PC-3 (cell line): ENCODE data around the gene TMEM190. TPM values are rescaled to one million over a fixed set of nuclear protein-coding genes. Genes with fewer than 3 reads are reported as not detected.

Experiments
- ATAC-seq: fragments of 200-7000 bp; cut with Tn5 transposase; 2 replicates; pipeline ENCODE4 v1.9.1; 2020; ENCODE audit warnings: mild to moderate bottlenecking, moderate library complexity
- BruUV-seq: library from RNA; stranded (reverse); fragments of 400-500 nt; replicated peaks from 2 replicates; lab custom pipeline; 2021; lab: Mats Ljungman, UMichigan
- CTCF ChIA-PET: fragments of 300-600 bp; sonication (Branson Sonifier 250); formaldehyde crosslinking; loops from one replicate; lab custom pipeline; 2022; ENCODE audit warnings: antibody characterized with exemption; lab: Charles Lee
- POLR2A ChIA-PET: fragments of 300-600 bp; sonication (Branson Sonifier 250); formaldehyde crosslinking; loops from one replicate; lab custom pipeline; 2022; ENCODE audit warnings: antibody characterized with exemption; ENCODE audit not compliant: unreplicated experiment; lab: Charles Lee
- DNase-seq: peaks from one replicate; pipeline ENCODE4 v3.0.0-alpha.2; 2015
- H2AFZ ChIP-seq: fragments of 300-600 bp; sonication (generic); 2 replicates; pipeline ENCODE4 v1.6.0; 2016; ENCODE audit warnings: antibody characterized with exemption, low read length
- H3F3A ChIP-seq: fragments of 300-600 bp; sonication (generic); one replicate; pipeline ENCODE4 v1.6.0; 2017; ENCODE audit warnings: antibody characterized with exemption, low read length, control low read depth, mild to moderate bottlenecking; ENCODE audit not compliant: unreplicated experiment
- H3K27ac ChIP-seq: fragments of 300-600 bp; sonication (generic); 2 replicates; pipeline ENCODE4 v1.5.1; 2016; ENCODE audit warnings: mild to moderate bottlenecking, low read length
- H3K27me3 ChIP-seq: fragments of 300-600 bp; sonication (generic); 2 replicates; pipeline ENCODE4 v1.6.1; 2016; ENCODE audit warnings: low read length, mixed read lengths
- H3K36me3 ChIP-seq: fragments of 300-600 bp; sonication (generic); 2 replicates; pipeline ENCODE4 v1.6.1; 2016; ENCODE audit warnings: low read depth, mixed run types, low read length, mixed read lengths
- H3K4me1 ChIP-seq: fragments of 300-600 bp; sonication (generic); 2 replicates; pipeline ENCODE4 v1.5.1; 2016; ENCODE audit warnings: low read length; ENCODE audit not compliant: insufficient read depth
- H3K4me2 ChIP-seq: fragments of 300-600 bp; sonication (generic); 2 replicates; pipeline ENCODE4 v1.6.0; 2016; ENCODE audit warnings: low read length
- H3K4me3 ChIP-seq: fragments of 300-600 bp; sonication (generic); 2 replicates; pipeline ENCODE4 v1.5.1; 2016; ENCODE audit warnings: mild to moderate bottlenecking, low read length, mixed read lengths
- H3K79me2 ChIP-seq: fragments of 300-600 bp; sonication (generic); 2 replicates; pipeline ENCODE4 v1.6.1; 2017; ENCODE audit warnings: low read length, mixed read lengths
- H3K9ac ChIP-seq: fragments of 300-600 bp; sonication (generic); 2 replicates; pipeline ENCODE4 v1.6.0; 2016; ENCODE audit warnings: mild to moderate bottlenecking, low read length
- H3K9me2 ChIP-seq: fragments of 300-600 bp; sonication (generic); replicated peaks from 2 replicates; pipeline ENCODE4 v1.6.1; 2016; ENCODE audit warnings: mixed run types, low read length, mixed read lengths
- H3K9me3 ChIP-seq: fragments of 300-600 bp; sonication (generic); 2 replicates; pipeline ENCODE4 v1.6.1; 2016; ENCODE audit warnings: low read length, mixed read lengths
- H4K20me1 ChIP-seq: fragments of 300-600 bp; sonication (generic); 2 replicates; pipeline ENCODE4 v1.6.1; 2016; ENCODE audit warnings: low read length, mixed read lengths
- EZH2 ChIP-seq: fragments of 300-600 bp; sonication (generic); IDR thresholded peaks from one replicate; pipeline ENCODE4 v1.6.1; 2017; ENCODE audit warnings: antibody characterized with exemption, mild to moderate bottlenecking, low read length; ENCODE audit not compliant: unreplicated experiment
- EZH2phosphoT487 ChIP-seq: fragments of 300-600 bp; sonication (generic); IDR thresholded peaks from 2 replicates; pipeline ENCODE4 v1.6.1; 2018; ENCODE audit warnings: mild to moderate bottlenecking, antibody characterized with exemption, low read length, borderline replicate concordance
- intact Hi-C: fragments of 100-400 bp; cut with micrococcal nuclease; formaldehyde crosslinking; loops from 2 replicates; pipeline ENCODE4 v1.9.0; 2023
- total RNA-seq: library from RNA; depleted of rRNA; stranded (reverse); fragments of >200 nt; gene quantifications from 2 replicates; pipeline ENCODE4 v1.2.3, GENCODE V29; 2014
- TF ChIP-seq, protein P1 (sequence below): fragments of 300-600 bp; sonication (generic); conservative IDR thresholded peaks from 2 replicates; pipeline ENCODE4 v1.5.1; 2017; ENCODE audit warnings: antibody characterized with exemption, low read depth, mild to moderate bottlenecking, low read length

Gene TMEM190
- total RNA-seq, 1 experiment from 2014 or later: not detected

DNA sequence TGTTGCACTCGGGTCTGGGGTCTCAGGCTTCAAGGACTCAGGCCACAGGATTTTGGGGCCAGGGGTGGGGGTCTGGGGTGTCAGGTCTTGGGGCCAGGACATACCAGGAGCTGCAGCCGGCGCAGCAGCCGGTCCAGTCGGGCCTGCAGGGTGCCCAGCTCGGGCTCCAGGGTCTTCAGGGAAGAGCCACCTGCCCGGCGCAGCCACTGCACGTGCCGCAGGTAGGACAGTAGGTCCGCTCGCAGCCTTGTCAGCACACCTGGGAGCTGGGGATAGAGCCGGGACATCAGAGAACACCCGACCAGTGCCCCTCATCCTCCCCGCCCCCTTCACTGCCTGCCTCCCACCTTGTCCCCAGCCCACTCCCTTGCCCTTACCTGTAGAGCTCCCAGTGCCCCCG lies 8.5 kb upstream of the TMEM190 start:
- Histone ChIP-seq H3K4me2 (no peak overlapping the region), H2AFZ (no peak overlapping the region), H3K79me2 (no peaks in the 10 kb centered on the region), H3K4me1 (peaks cover 29% of the 10 kb centered on the region), H3K9ac (no peak overlapping the region), H3K9me3 (no peaks in the 10 kb centered on the region), H3K9me2 (no peaks in the 10 kb centered on the region), H3F3A (peaks cover 5% of the 10 kb centered on the region), H3K4me3 (no peak overlapping the region), H3K27me3 (no peaks in the 10 kb centered on the region), H4K20me1 (no peaks in the 10 kb centered on the region), H3K36me3 (no peaks in the 10 kb centered on the region), H3K27ac (no peak overlapping the region)
- BruUV-seq: no TSS peak
- TF ChIP-seq, protein P1, sequence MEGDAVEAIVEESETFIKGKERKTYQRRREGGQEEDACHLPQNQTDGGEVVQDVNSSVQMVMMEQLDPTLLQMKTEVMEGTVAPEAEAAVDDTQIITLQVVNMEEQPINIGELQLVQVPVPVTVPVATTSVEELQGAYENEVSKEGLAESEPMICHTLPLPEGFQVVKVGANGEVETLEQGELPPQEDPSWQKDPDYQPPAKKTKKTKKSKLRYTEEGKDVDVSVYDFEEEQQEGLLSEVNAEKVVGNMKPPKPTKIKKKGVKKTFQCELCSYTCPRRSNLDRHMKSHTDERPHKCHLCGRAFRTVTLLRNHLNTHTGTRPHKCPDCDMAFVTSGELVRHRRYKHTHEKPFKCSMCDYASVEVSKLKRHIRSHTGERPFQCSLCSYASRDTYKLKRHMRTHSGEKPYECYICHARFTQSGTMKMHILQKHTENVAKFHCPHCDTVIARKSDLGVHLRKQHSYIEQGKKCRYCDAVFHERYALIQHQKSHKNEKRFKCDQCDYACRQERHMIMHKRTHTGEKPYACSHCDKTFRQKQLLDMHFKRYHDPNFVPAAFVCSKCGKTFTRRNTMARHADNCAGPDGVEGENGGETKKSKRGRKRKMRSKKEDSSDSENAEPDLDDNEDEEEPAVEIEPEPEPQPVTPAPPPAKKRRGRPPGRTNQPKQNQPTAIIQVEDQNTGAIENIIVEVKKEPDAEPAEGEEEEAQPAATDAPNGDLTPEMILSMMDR: no peak
- no peak for TF ChIP-seq EZH2
- TF ChIP-seq EZH2phosphoT487: no peak
- ATAC-seq: no peak
- ChIA-PET POLR2A (no interaction called here), CTCF (no interaction called here)
- intact Hi-C loops: no loop called here
- no peak for DNase-seq

DNA sequence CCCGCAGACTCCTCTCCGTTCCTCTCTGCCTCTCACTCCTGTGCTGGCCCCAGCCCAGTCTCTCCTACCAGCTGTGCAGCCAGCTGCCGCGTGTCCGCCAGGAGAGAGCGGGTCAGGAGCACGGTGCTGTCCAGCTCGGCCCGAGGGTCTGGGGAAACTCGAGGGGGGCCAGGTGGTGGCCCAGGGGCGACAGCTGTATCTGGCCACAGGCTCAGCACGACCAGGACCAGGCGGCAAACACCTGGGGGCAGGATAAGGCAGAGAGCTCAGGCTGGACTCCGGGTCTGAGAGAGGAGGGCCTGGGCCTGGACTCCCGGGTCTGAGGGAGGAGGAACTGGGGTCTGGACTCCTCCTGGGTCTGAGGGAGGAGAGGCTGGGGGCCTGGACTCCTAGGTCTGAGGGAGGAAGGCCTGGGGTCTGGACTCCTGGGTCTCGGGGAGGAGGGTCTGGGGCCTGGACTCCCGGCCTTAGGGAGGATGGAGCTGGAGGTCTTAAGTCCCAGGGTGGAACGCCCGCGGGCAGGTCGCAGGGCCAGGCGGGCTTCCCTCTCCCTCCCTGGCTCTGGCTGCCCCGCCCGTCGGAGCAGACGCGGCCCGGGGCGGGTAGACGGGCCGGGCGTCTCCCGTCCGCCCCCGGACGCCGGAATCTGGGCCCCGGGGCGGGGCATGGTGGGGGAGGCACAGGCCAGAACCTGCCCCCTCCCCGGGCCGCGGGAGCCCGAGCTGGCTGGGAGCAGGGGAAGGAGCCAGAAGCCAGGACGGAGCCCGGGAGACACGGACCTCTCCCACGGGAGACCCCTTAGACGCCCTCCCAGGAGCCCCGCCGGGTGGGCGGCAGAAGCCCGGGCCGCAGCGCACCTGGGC lies 7.7 kb upstream of the TMEM190 start:
- Histone ChIP-seq H3K27me3 (no peaks in the 10 kb centered on the region), H3K27ac (no peak overlapping the region), H3K9me3 (no peaks in the 10 kb centered on the region), H2AFZ (peak overlapping the region; percentile 66; the same call in 1 of the 2 replicates), H3K4me1 (peaks cover 37% of the 10 kb centered on the region), H3F3A (peaks cover 5% of the 10 kb centered on the region), H3K79me2 (no peaks in the 10 kb centered on the region), H3K4me3 (peak overlapping the region; percentile 61), H3K9me2 (no peaks in the 10 kb centered on the region), H3K4me2 (peak overlapping the region; percentile 78), H3K36me3 (no peaks in the 10 kb centered on the region), H4K20me1 (no peaks in the 10 kb centered on the region), H3K9ac (no peak overlapping the region)
- ChIA-PET POLR2A (no interaction called here), CTCF (interaction anchor here (0.6 kb wide), 1 partner anchor 732 kb away, joined by 20 read pairs; no protein-coding TSS in a partner anchor)
- BruUV-seq: no TSS peak
- ATAC-seq: peak; percentile 30
- peak; percentile 67 for DNase-seq
- no peak for TF ChIP-seq EZH2
- no peak for TF ChIP-seq EZH2phosphoT487
- TF ChIP-seq, protein P1: no peak
- intact Hi-C loops: no loop called here
